ENCODE data around the gene EPHB4. TPM values are rescaled to one million over a fixed set of nuclear protein-coding genes. Genes with fewer than 3 reads are reported as not detected.
"Not testable (repeated sequence)": the region's sequence is repeated elsewhere in the genome, so short reads cannot be mapped to it uniquely, and the experiment has no call there.

EPHB4 gene
- polyA plus RNA-seq, 1 experiment: 30.5 TPM

DNA sequence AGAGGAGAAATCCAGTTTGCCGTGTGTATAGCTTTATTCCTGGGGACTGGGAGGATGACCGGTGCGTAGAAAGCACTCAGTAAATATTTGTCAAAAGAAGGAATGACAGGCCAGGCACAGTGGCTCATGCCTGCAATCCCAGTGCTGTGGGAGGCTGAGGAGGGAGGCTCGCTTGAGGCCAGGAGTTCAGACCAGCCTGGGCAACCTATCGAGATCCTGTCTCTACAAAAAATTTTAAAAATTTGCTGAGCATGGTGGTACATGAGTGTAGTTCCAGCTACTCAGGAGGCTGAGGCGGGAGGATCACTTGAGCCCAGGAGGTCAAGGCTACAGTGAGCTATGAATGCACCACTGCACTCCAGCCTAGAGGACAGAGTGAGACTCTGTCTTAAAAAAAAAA is 15.8 kb downstream of the EPHB4 start:
- TF ChIP-seq, protein P1, sequence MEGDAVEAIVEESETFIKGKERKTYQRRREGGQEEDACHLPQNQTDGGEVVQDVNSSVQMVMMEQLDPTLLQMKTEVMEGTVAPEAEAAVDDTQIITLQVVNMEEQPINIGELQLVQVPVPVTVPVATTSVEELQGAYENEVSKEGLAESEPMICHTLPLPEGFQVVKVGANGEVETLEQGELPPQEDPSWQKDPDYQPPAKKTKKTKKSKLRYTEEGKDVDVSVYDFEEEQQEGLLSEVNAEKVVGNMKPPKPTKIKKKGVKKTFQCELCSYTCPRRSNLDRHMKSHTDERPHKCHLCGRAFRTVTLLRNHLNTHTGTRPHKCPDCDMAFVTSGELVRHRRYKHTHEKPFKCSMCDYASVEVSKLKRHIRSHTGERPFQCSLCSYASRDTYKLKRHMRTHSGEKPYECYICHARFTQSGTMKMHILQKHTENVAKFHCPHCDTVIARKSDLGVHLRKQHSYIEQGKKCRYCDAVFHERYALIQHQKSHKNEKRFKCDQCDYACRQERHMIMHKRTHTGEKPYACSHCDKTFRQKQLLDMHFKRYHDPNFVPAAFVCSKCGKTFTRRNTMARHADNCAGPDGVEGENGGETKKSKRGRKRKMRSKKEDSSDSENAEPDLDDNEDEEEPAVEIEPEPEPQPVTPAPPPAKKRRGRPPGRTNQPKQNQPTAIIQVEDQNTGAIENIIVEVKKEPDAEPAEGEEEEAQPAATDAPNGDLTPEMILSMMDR (IDR thresholded peaks at IDR 0.05; ENCODE audit: insufficient read depth, low read depth, low read length): no peak
- Histone ChIP-seq H3K27me3 (ENCODE audit: control insufficient read depth, insufficient read depth, low read length) (no peaks in the 10 kb centered on the region), H3K36me3 (ENCODE audit: control insufficient read depth, insufficient read depth, low read length) (peaks cover 36% of the 10 kb centered on the region), H3K4me3 (ENCODE audit: low read depth, low read length) (no peak overlapping the region)
- ChIA-PET CTCF (interaction anchor here (0.9 kb wide), 1 partner anchor 106 kb away, joined by 3 read pairs; no protein-coding TSS in a partner anchor), POLR2A (no interaction called here)
- DNase-seq (ENCODE audit: low read depth): no peak

DNA sequence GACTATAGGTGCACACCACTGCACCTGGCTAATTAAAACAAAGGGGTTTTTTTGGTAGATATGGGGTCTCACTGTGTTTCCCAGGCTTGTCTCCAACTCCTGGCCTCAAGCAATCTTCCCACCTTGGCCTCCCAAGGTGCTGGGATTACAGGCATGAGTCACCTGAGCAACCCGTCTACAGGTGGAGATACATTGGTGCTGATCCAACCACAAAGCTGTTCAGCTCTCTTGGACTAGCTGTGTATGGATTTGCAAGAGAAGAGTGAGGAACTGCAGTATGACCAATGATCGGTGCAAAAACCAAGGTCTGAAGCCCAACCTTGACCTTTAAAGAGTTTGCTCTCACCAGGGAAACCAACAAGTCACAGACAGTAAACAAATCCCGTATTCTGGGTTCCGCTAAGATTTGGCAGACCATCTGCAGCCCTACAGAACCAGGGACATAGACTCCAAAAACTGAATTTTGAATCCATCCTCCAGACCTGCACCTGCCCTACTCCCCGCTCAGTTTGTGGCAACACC is 18.9 kb downstream of the EPHB4 start:
- CTCF ChIA-PET: interaction anchor here (1.0 to 1.3 kb wide), 2 partner anchors 9 to 44 kb away, joined by 3 to 4 read pairs; partner anchors contain the start of gene SLC12A9
- POLR2A ChIA-PET: no interaction called here
- no peaks in the 10 kb centered on the region for H3K27me3 ChIP-seq (ENCODE audit: control insufficient read depth, insufficient read depth, low read length)
- TF ChIP-seq, protein P1 (IDR thresholded peaks at IDR 0.05; ENCODE audit: insufficient read depth, low read depth, low read length): no peak
- no peak for DNase-seq (ENCODE audit: low read depth)
- no peak overlapping the region for H3K4me3 ChIP-seq (ENCODE audit: low read depth, low read length)
- peaks cover 36% of the 10 kb centered on the region for H3K36me3 ChIP-seq (ENCODE audit: control insufficient read depth, insufficient read depth, low read length)

DNA sequence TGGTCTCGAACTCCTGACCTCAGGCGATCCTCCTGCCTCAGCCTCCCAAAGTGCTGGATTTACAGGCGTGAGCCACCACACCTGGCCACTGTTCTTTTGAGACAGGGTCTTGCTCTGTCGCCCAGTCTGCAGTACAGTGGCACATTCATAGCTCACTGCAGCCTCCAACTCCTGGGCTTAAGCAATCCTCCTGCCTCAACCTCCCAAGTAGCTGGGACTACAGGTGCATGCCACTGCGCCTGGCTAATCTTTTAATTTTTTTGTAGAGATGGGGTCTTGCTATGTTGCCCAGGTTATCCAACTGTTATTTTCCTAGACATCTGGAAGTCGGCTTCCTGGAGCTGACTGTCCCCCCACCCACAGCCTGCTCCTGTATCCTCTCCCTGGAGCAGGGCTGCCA is 20.4 kb downstream of the EPHB4 start:
- DNase-seq (ENCODE audit: low read depth); H3K4me3 ChIP-seq (ENCODE audit: low read depth, low read length); POLR2A ChIA-PET; H3K27me3 ChIP-seq (ENCODE audit: control insufficient read depth, insufficient read depth, low read length): not testable (repeated sequence)
- CTCF ChIA-PET: interaction anchor here (0.6 to 2.1 kb wide), 4 partner anchors 21 to 302 kb away, joined by 3 to 7 read pairs (median 4); partner anchors contain the start of genes POP7 and SLC12A9
- peaks cover 26% of the 10 kb centered on the region for H3K36me3 ChIP-seq (ENCODE audit: control insufficient read depth, insufficient read depth, low read length)

DNA sequence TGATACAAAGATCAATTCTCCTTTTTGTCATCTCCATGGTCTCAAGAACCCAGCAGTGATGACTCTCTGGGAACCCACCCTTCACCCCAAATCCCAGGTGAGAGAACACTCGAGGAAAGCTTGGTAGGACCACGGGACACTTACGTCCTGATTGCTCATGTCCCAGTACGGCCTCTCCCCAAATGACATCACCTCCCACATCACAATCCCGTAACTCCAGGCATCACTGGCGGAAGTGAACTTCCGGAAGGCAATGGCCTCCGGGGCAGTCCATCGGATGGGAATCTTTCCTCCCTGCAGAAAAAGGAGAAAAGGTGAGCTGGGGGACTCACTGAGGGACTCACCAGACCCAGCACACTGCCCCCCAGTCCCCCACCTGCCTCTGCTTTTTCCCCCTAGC is 21.0 kb downstream of the EPHB4 start:
- Histone ChIP-seq H3K27me3 (ENCODE audit: control insufficient read depth, insufficient read depth, low read length) (no peaks in the 10 kb centered on the region), H3K4me3 (ENCODE audit: low read depth, low read length) (no peak overlapping the region), H3K36me3 (ENCODE audit: control insufficient read depth, insufficient read depth, low read length) (peaks cover 24% of the 10 kb centered on the region)
- POLR2A ChIA-PET: interaction anchor here (0.6 kb wide), 1 partner anchor 204 kb away, joined by 6 read pairs; the partner anchor contains the start of gene PCOLCE
- DNase-seq (ENCODE audit: low read depth): no peak
- CTCF ChIA-PET: interaction anchor here (0.8 to 2.1 kb wide), 3 partner anchors 22 to 86 kb away, joined by 3 to 7 read pairs (median 3); partner anchors contain the start of genes EPO and SLC12A9
- TF ChIP-seq, protein P1 (IDR thresholded peaks at IDR 0.05; ENCODE audit: insufficient read depth, low read depth, low read length): no peak

DNA sequence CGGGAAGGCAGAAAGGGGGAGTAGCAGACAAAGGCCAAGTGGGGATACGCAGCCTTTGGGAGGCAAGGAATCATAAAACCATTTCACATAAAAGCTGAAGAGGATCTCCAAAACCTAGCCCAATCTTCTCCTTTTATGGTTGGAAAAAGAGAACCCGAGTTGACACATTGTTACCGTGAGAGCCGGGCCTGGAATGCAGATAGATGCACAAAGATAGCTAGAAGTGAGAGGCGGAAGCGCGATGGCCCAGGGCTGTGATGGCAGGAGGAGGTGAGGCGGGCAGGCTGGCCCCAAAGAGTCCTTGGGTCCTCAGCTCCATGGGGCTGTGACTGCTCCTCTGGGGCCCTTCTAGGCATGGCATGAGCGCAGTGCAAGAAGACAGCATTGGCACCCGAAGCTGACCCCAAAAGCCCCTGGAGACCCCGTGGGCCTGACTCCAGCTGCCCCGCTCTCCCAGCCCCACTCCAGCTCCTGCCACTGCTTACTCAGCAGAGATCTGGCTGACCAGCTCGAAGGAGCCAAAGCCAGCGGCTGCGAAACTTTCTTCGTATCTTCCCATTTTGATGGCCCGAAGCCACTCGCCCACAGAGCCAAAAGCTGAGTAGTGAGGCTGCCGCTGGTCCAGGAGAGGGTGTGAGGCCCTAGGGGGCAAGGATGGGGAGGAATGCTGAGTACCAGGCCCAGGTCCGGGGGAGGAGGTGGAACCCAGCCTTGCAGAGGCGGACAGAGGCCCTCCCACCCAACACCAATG is 22.5 kb downstream of the EPHB4 start:
- no peaks in the 10 kb centered on the region for H3K27me3 ChIP-seq (ENCODE audit: control insufficient read depth, insufficient read depth, low read length)
- DNase-seq (ENCODE audit: low read depth): no peak
- TF ChIP-seq, protein P1 (IDR thresholded peaks at IDR 0.05; ENCODE audit: insufficient read depth, low read depth, low read length): no peak
- ChIA-PET POLR2A (interaction anchor here (0.5 kb wide), 1 partner anchor 69 kb away, joined by 5 read pairs; no protein-coding TSS in a partner anchor), CTCF (interaction anchor here (1.0 to 3.1 kb wide), 6 partner anchors 9 to 100 kb away, joined by 3 to 15 read pairs (median 4); partner anchors contain the start of genes EPHB4, POP7 and SLC12A9)
- no peak overlapping the region for H3K4me3 ChIP-seq (ENCODE audit: low read depth, low read length)
- peaks cover 23% of the 10 kb centered on the region for H3K36me3 ChIP-seq (ENCODE audit: control insufficient read depth, insufficient read depth, low read length)
